Vagina (tissue), 2 donors: Measurements from ENCODE around the gene ADARB2.

ENCODE experiments used
- CTCF ChIP-seq, 3 experiments: fragments of 450-650 bp in 2 of 3; fragments of 200-600 bp in 1 of 3; sonication (generic) in 1 of 3; IDR thresholded peaks; one replicate each; pipeline ENCODE4 v1.5.1; 2017 to 2019; ENCODE audit warnings: antibody characterized with exemption in 3 of 3, mild to moderate bottlenecking in 2 of 3, moderate library complexity in 2 of 3
- POLR2AphosphoS5 ChIP-seq, 2 donors: sonication (generic); formaldehyde crosslinking; IDR thresholded peaks; one replicate each; pipeline ENCODE4 v1.9.0; 2017; ENCODE audit warnings: antibody characterized with exemption in 2 of 2, mild to moderate bottlenecking in 2 of 2, low read depth in 1 of 2; ENCODE audit not compliant: insufficient read depth in 1 of 2

- no peak for TF ChIP-seq CTCF (IDR thresholded peaks at IDR 0.05)
- no peak for TF ChIP-seq POLR2AphosphoS5 (IDR thresholded peaks at IDR 0.05; ENCODE audit: insufficient read depth in 1 of 2, low read depth in 1 of 2)
Observed at GRCh38 chr10:1687190-1687589, 50.1 kb downstream of the ADARB2 start.
